ENCODE results near the gene TDP1.

The TDP1 gene

GRCh38 chr14:89977668-89978067 lies 21.9 kb downstream of the TDP1 start:
- no peak overlapping the region for H3K4me3 ChIP-seq (ENCODE audit: low read depth in 1 of 2, low read length in 2 of 2)
- H3K27ac ChIP-seq (ENCODE audit: low read length): no peak overlapping the region
- peaks cover 3% of the 10 kb centered on the region for H4K20me1 ChIP-seq (ENCODE audit: insufficient read depth, low read length)
- H3K9ac ChIP-seq (ENCODE audit: low read depth, low read length): no peak overlapping the region
- H3K4me2 ChIP-seq (ENCODE audit: insufficient read depth, low read length): no peak overlapping the region
- DNase-seq: no peak
- H3K79me2 ChIP-seq (ENCODE audit: insufficient read depth, low read length): no peaks in the 10 kb centered on the region
- no peak overlapping the region for H2AFZ ChIP-seq (ENCODE audit: low read depth, low read length)
- peaks cover 94% of the 10 kb centered on the region for H3K36me3 ChIP-seq (ENCODE audit: insufficient read depth, low read length)
- H3K27me3 ChIP-seq (ENCODE audit: insufficient read depth, low read length, poor library complexity): no peaks in the 10 kb centered on the region
- TF ChIP-seq EZH2 (IDR thresholded peaks at IDR 0.05; ENCODE audit: borderline replicate concordance, low read depth, low read length, severe bottlenecking): no peak
- TF ChIP-seq, protein P1, sequence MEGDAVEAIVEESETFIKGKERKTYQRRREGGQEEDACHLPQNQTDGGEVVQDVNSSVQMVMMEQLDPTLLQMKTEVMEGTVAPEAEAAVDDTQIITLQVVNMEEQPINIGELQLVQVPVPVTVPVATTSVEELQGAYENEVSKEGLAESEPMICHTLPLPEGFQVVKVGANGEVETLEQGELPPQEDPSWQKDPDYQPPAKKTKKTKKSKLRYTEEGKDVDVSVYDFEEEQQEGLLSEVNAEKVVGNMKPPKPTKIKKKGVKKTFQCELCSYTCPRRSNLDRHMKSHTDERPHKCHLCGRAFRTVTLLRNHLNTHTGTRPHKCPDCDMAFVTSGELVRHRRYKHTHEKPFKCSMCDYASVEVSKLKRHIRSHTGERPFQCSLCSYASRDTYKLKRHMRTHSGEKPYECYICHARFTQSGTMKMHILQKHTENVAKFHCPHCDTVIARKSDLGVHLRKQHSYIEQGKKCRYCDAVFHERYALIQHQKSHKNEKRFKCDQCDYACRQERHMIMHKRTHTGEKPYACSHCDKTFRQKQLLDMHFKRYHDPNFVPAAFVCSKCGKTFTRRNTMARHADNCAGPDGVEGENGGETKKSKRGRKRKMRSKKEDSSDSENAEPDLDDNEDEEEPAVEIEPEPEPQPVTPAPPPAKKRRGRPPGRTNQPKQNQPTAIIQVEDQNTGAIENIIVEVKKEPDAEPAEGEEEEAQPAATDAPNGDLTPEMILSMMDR (IDR thresholded peaks at IDR 0.05; ENCODE audit: borderline replicate concordance, extremely low read depth, low read length, poor library complexity, severe bottlenecking): no peak
- no peak for ATAC-seq (ENCODE audit: insufficient read depth, low read depth)
- H3K4me1 ChIP-seq (ENCODE audit: insufficient read depth, low read length): no peaks in the 10 kb centered on the region
- H3K9me3 ChIP-seq (ENCODE audit: insufficient read depth, low read length, severe bottlenecking): no peaks in the 10 kb centered on the region

GRCh38 chr14:89978656-89979055 lies 22.9 kb downstream of the TDP1 start:
- Histone ChIP-seq H3K27me3 (ENCODE audit: insufficient read depth, low read length, poor library complexity) (no peaks in the 10 kb centered on the region), H3K9me3 (ENCODE audit: insufficient read depth, low read length, severe bottlenecking) (no peaks in the 10 kb centered on the region), H4K20me1 (ENCODE audit: insufficient read depth, low read length) (no peaks in the 10 kb centered on the region), H3K4me2 (ENCODE audit: insufficient read depth, low read length) (no peak overlapping the region), H3K27ac (ENCODE audit: low read length) (no peak overlapping the region), H3K4me3 (ENCODE audit: low read depth in 1 of 2, low read length in 2 of 2) (no peak overlapping the region), H2AFZ (ENCODE audit: low read depth, low read length) (no peak overlapping the region), H3K9ac (ENCODE audit: low read depth, low read length) (no peak overlapping the region), H3K4me1 (ENCODE audit: insufficient read depth, low read length) (no peaks in the 10 kb centered on the region), H3K36me3 (ENCODE audit: insufficient read depth, low read length) (peaks cover 94% of the 10 kb centered on the region), H3K79me2 (ENCODE audit: insufficient read depth, low read length) (no peaks in the 10 kb centered on the region)
- TF ChIP-seq EZH2 (IDR thresholded peaks at IDR 0.05; ENCODE audit: borderline replicate concordance, low read depth, low read length, severe bottlenecking): no peak
- TF ChIP-seq, protein P1 (IDR thresholded peaks at IDR 0.05; ENCODE audit: borderline replicate concordance, extremely low read depth, low read length, poor library complexity, severe bottlenecking): no peak
- DNase-seq: no peak
- ATAC-seq (ENCODE audit: insufficient read depth, low read depth): no peak

- Histone ChIP-seq H3K27me3 (ENCODE audit: insufficient read depth, low read length, poor library complexity) (no peaks in the 10 kb centered on the region), H3K4me1 (ENCODE audit: insufficient read depth, low read length) (no peaks in the 10 kb centered on the region), H3K36me3 (ENCODE audit: insufficient read depth, low read length) (peaks cover 95% of the 10 kb centered on the region), H2AFZ (ENCODE audit: low read depth, low read length) (no peak overlapping the region), H3K9ac (ENCODE audit: low read depth, low read length) (no peak overlapping the region), H3K4me2 (ENCODE audit: insufficient read depth, low read length) (no peak overlapping the region), H3K9me3 (ENCODE audit: insufficient read depth, low read length, severe bottlenecking) (no peaks in the 10 kb centered on the region), H3K79me2 (ENCODE audit: insufficient read depth, low read length) (no peaks in the 10 kb centered on the region), H4K20me1 (ENCODE audit: insufficient read depth, low read length) (no peaks in the 10 kb centered on the region), H3K27ac (ENCODE audit: low read length) (no peak overlapping the region), H3K4me3 (ENCODE audit: low read depth in 1 of 2, low read length in 2 of 2) (no peak overlapping the region)
- DNase-seq (no peak), ATAC-seq (ENCODE audit: insufficient read depth, low read depth) (no peak)
- TF ChIP-seq, protein P1 (IDR thresholded peaks at IDR 0.05; ENCODE audit: borderline replicate concordance, extremely low read depth, low read length, poor library complexity, severe bottlenecking): no peak
- TF ChIP-seq EZH2 (IDR thresholded peaks at IDR 0.05; ENCODE audit: borderline replicate concordance, low read depth, low read length, severe bottlenecking): no peak
These were observed 27.6 kb downstream of the TDP1 start for GRCh38 chr14:89983375-89983774.
